GM18519 (cell line): ENCODE data around the gene TRMT11.
"Not testable (repeated sequence)": the region's sequence is repeated elsewhere in the genome, so short reads cannot be mapped to it uniquely, and the experiment has no call there.

Experiments used
- ATAC-seq: cut with Tn5 transposase; IDR thresholded peaks from one replicate; pipeline ENCODE4 v1.9.1; 2021; ENCODE audit warnings: mild to moderate bottlenecking, moderate library complexity; ENCODE audit not compliant: unreplicated experiment, low FRiP score

TRMT11 gene

GRCh38 chr6:125955973-125956372, 30.4 kb upstream of the TRMT11 start:
- ATAC-seq: no peak

GRCh38 chr6:125956506-125957390, 29.6 kb upstream of the TRMT11 start, which contains the start of gene HINT3:
TSS of gene HINT3 (plus strand) at chr6:125956770. CDS start at chr6:125956978, 208 bp downstream.
- peak; percentile 96 for ATAC-seq

DNA sequence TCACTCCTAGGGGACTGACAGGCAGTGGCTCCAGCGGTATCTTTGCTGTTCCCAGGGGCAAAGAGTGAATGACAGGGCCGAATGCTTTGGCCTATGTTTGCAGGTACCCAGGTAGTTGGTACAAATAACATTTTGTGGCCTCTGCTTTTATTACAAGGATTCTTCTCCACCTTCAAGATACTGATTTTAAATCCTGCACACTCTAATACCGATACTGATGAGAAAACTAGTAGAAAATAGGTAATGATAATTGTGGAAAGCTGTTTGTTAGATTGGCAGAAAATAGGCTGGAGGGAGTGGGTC, 29.0 kb upstream of the TRMT11 start:
- no peak for ATAC-seq

- ATAC-seq: no peak
Measured at GRCh38 chr6:125957845-125958244, 28.5 kb upstream of the TRMT11 start.

GRCh38 chr6:125959041-125959440, 27.3 kb upstream of the TRMT11 start:
- no peak for ATAC-seq

DNA sequence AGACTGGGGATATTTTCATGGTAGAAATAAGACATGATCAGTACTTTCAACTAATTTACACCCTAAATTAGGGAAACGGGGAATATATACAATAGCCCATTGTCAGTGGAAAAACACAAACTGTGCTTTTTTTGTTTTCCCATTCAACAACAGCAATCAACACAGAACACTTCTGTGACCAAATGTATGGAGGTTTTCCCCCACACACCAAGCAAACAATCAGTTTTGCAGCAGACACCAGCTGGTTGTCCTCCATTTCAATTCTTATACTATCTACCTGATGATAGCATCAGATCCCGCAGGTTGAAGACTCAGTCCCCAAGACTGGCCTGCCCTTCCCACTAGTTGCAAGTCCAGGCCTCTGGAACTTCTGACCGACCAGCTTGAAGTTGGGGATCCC, 25.2 kb upstream of the TRMT11 start:
- no peak for ATAC-seq

DNA sequence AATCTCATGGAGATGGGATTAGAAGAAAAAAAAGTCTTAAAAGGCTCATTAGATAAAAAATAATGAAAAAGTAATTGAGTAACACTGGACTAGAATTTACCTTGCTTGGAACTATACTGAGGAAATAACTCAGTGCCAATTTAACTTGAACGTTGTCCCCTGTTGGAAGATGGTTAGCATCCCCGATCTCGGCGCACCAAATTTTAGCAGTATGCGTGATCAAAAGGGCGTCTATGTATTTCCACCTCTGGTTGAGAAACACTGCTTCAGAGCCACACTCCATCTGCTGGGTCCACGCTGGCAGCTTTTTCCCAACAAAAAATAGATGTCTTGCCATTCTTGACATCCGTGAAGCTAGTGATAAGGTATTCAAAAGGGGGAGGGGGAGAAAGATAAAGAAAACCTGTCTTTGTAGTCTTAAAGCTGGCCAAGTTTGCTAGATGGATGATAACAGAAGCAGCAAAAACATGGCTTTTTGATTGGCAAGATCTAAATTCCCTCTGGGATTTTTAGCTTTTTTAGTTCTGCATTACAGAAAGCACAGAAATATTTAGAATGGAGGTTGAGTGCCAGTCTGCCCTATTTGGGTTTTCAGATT, 23.3 kb upstream of the TRMT11 start:
- ATAC-seq: no peak

DNA sequence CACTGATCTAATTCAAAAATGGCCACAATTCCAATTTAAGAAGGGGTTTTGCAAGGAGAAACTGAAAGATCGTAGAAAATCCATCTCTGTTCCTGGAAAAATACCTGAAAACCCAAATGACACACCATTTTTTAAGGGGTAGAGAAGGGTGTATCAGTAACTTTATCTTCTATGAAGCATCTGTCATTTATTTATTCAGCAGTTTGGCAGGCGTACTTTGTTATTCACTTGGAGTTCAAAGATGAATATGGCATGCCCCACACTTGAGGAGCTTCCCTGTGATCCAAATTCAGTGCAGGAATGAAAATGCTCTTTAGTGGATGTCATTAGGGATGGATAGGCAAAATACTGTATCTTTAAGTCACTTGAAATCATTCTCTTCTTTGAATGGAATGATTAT, 22.5 kb upstream of the TRMT11 start:
- no peak for ATAC-seq

DNA sequence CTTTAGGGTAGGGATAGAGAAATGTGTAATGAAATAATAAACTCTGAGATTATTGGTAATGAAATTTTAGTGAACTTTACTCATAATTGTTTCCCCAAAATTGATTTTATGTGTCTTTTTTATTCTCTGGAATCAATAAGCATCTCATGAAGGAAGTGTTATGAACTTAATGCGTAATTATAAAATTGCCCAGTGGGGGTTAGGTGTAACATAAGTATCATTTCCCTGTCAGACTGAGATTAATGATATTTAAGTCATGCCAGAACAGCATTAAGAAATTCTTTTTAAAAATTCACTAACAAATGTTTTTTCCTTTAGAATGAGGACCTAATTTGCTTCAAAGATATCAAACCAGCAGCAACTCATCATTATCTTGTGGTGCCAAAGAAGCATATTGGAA, 19.8 kb upstream of the TRMT11 start:
- ATAC-seq: no peak

DNA sequence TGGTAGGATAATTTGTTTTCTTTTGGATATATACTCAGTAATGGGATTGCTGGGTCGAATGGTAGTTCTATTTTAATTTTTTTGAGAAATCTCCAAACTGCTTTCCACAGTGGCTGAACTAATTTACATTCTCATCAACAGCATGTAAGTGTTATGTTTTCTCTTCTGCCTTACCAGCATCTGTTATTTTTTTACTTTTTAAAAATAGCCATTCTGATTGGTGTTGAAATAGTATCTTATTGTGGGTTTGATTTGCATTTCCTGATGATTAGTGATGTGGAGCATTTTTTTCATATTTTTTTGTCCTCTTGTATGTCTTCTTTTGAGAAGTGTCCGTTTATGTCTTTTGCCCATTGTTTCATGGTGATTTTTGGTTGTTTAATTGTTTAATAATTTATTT, 17.8 kb upstream of the TRMT11 start:
- no peak for ATAC-seq

DNA sequence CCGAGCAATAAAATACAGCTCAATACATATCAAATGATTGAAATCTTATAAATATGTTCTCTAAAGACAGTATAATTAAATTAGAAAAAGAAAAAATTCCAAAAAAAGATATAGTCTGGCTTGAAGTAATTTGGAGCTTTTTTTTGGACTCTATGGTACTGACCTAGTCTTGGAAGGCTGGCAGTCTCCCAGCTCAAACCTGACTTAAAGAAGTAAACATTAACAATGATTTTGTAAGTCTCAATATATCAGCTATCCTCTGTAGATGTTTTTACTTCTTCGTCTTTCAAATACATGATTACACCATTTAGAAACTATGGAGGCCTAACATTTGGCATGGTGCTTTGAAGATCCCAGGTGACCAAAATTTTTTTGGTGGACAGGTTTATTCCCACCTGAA, 15.6 kb upstream of the TRMT11 start:
- ATAC-seq: no peak

DNA sequence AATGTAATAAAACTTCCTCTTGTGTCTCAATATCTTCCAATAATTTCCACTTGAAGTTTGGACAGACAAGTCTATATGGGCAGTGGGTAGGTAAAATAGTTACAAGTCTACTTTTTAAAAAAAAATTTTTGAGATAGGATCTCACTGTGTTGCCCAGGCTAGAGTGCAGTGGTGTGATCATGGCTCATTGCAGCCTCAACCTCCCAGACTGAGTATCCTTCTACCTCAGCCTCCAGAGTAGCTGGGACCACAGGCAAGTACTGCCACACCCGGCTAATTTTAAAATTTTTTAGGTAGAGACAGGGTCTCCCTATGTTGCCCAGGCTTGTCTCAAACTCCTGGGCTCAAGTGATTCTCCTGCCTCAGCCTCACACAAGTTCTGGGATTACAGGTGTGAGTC, 13.9 kb upstream of the TRMT11 start:
- ATAC-seq: not testable (repeated sequence)

DNA sequence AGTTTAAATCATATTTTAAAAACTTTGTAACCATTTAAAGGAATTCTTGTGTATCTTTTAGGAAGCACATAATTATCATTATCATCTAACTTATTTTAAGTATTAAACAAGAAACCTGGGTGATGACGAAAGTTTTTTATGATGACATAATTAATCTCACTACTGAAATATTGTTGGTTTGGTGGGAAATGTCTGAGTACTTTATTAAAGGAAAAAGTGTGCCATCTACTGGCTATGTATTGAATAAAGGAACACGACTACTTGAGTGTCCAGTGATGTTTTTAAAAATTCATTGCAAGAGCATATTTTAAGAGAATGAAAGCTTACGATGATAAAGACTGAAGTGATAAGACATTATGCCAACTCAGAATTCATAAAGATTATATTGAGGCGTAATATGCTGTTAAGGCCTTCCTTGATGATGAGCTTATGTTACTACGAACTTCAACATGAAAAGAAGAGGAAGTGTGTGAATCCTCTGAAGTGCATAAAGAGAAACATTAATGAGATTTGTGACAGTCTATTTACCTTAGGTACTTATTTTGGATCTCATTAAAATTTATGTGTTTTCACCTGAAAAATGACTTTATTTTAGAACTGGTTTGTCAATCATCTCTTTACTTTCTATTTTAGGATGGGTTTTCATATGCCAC, 12.0 kb upstream of the TRMT11 start:
- peak; percentile 86 for ATAC-seq

DNA sequence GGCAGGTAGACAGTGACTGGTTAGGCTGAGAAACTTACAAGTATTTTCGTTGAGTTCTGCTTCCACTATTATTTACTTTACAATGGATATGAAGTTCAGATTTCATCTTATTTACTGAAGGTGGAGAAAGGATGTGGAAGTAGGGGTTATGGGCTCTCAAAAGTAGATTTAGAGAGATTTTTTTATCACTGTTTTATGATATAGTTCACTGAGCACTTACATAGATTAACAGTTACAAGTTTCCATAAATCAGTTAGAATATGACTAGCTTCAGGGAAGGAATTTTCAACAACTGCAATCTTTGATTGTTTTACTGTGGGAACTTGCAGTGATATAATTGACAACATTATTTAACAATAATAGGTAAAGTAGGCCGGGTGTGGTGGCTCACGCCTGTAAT, 7.2 kb upstream of the TRMT11 start:
- ATAC-seq: no peak

DNA sequence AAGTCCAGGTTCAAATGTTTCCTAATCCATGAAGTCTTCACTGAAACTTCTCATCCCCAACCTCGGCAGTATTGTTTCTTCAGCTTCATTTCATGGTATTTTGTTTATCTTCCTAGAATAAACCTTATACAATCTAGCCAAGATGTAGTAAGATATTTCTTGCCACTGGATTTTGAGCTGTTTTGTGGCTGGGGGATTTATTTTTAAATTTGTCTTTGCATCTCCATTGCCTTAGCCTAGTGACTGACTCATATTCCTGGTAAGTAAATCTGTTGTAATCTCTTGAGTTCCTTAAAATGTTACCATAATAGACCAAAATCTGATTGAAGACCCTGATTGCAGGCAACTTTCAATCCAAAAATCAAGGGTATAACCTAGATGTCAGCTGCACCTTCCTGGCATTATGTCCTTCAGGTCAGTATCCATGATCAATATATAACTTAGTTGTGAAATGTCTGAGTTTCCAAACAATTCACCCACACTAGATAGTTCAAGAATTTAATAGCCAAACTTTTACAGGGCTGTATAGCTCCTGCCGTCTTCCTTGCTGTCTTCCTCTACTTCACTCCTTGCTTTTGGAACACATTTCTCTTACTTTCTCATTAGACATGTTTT, 4.7 kb upstream of the TRMT11 start:
- no peak for ATAC-seq

DNA sequence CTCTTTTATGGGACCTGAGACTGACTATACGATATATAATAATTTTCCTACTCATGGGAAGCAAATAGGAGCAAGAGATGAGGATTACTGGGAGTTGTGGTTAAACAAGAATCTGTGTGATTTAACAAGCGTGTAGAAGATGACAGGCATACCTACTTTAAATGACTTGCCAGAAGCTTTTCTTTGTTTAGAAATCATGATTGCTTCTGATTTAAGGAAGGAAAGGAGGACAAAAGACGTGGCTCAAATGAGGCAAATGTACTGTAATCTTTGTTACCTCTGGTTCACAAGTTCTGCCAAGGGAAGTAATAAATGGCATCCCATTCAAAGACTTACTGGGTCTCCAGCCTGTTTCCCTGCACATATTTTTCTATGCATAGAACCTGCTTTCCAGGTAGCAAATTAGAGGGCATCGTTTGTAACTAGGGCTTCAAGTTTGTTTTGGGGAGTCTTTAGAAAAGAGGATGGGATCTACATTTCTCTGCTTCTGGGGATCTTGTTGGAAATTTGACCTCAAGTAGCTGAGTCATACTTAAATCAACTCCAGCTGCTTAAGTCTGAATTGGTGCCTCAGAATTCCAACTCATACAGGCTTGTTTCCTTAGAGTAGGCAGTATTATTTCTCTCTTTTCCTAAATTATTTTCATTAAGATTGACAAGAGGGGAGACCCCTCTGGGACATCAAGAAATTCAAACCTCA, 2.9 kb upstream of the TRMT11 start:
- no peak for ATAC-seq

DNA sequence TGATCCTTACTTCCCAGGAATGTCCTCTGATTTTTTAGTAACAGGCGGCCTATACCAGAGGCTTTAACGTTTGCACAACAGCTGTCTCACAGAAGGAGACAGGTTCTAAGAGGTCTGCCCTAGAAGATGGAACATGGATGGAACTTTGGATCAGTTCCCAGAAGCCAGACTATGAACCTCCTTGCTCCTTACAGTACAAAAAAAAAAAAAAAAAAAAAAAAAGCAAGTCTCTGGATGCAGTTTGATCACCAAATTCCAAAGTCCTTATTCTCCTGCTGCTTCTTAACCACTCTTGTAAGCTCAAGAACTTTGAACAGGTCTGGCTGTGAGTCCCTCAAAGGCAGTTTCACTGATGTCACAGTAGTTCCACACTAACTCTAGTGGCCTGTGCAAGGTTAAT, 2.0 kb upstream of the TRMT11 start:
- ATAC-seq: no peak

- no peak for ATAC-seq
Measured at GRCh38 chr6:125985522-125985921, 818 bp upstream of the TRMT11 start.

DNA sequence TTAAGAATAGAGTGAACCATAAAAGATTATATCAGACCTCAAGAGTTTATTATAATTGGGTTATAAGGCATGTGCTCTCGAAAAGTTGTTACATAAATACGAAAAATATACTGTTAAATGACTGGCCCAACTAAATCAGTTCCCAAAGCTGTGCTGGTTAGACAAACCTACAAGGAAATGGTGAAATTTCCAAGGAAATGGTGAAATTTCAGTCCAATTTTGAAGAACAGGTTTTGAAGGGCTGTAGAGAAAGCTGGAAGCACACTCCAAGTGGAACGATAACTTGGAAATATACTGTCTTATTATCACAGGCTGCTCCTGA, 400 bp upstream of the TRMT11 start:
- no peak for ATAC-seq

- ATAC-seq: peak; percentile 32
Measured at GRCh38 chr6:125987026-125987617, 782 bp downstream of the TRMT11 start.
